CD14-positive monocyte (primary cell): ENCODE results near the gene IMPA2. TPM values are rescaled to one million over a fixed set of nuclear protein-coding genes. Genes with fewer than 3 reads are reported as not detected.
A peak's percentile ranks its signal among the peaks of the same experiment; 100 is the strongest.

ENCODE experiments used
- DNase-seq, 3 donors: peaks; one replicate each; pipeline ENCODE4 v3.0.0-alpha.2; 2011 to 2022
- H2AFZ ChIP-seq: 2 replicates; pipeline ENCODE4 v1.6.0; 2012; ENCODE audit warnings: mild to moderate bottlenecking, low read depth, low read length, inconsistent platforms; ENCODE audit not compliant: insufficient read depth, poor library complexity, severe bottlenecking
- H3K27ac ChIP-seq, 2 donors: 1 replicate in 1 of 2; 2 replicates in 1 of 2; pipeline ENCODE4 v1.5.1; 2012 to 2013; ENCODE audit warnings: low read length in 2 of 2, control low read depth in 1 of 2, inconsistent platforms in 1 of 2, low read depth in 1 of 2, mild to moderate bottlenecking in 1 of 2
- H3K27me3 ChIP-seq, 2 donors: one replicate each; pipeline versions ENCODE4 v1.6.0 to v1.6.1; 2011 to 2013; ENCODE audit warnings: low read length in 2 of 2; ENCODE audit not compliant: control insufficient read depth in 2 of 2, insufficient read depth in 2 of 2
- H3K36me3 ChIP-seq, 2 donors: replicated peaks in 1 of 2; 1 replicate in 1 of 2; 2 replicates in 1 of 2; pipeline versions ENCODE4 v1.5.1 to v1.6.1; 2012 to 2013; ENCODE audit warnings: low read length in 2 of 2, control low read depth in 1 of 2, inconsistent platforms in 1 of 2, mild to moderate bottlenecking in 1 of 2; ENCODE audit not compliant: insufficient read depth in 2 of 2, control insufficient read depth in 1 of 2
- H3K4me1 ChIP-seq, 2 donors: 1 replicate in 1 of 2; 2 replicates in 1 of 2; pipeline versions ENCODE4 v1.5.1 to v1.6.1; 2012 to 2013; ENCODE audit warnings: low read length in 2 of 2, control low read depth in 1 of 2, inconsistent platforms in 1 of 2, mild to moderate bottlenecking in 1 of 2, moderate library complexity in 1 of 2; ENCODE audit not compliant: insufficient read depth in 2 of 2, control insufficient read depth in 1 of 2
- H3K4me2 ChIP-seq: replicated peaks from 2 replicates; pipeline ENCODE3; 2012; ENCODE audit warnings: low read length, moderate library complexity, mild to moderate bottlenecking; ENCODE audit not compliant: poor library complexity, severe bottlenecking; ENCODE audit errors: extremely low read depth
- H3K4me3 ChIP-seq, 3 experiments: fragments of 200-600 bp in 1 of 3; sonication (generic) in 1 of 3; replicated peaks in 1 of 3; 1 replicate in 2 of 3; 2 replicates in 1 of 3; pipeline ENCODE4 v1.5.1; 2011 to 2013; ENCODE audit warnings: low read length in 3 of 3, mild to moderate bottlenecking in 3 of 3, control low read depth in 2 of 3, low read depth in 2 of 3, inconsistent platforms in 1 of 3, moderate library complexity in 1 of 3
- H3K79me2 ChIP-seq: 2 replicates; pipeline ENCODE4 v1.6.0; 2012; ENCODE audit warnings: mild to moderate bottlenecking, control low read depth, inconsistent platforms, low read length, moderate library complexity; ENCODE audit not compliant: insufficient read depth
- H3K9ac ChIP-seq: 2 replicates; pipeline ENCODE4 v1.6.0; 2017; ENCODE audit warnings: low read length, mild to moderate bottlenecking; ENCODE audit not compliant: insufficient read depth, poor library complexity, severe bottlenecking
- H3K9me3 ChIP-seq, 2 donors: replicated peaks in 1 of 2; 1 replicate in 1 of 2; 2 replicates in 1 of 2; pipeline versions ENCODE4 v1.5.1 to v1.6.1; 2012 to 2013; ENCODE audit warnings: low read length in 2 of 2, control low read depth in 1 of 2; ENCODE audit not compliant: control insufficient read depth in 1 of 2, insufficient read depth in 1 of 2
- H4K20me1 ChIP-seq: 2 replicates; pipeline ENCODE4 v1.6.0; 2012; ENCODE audit warnings: mild to moderate bottlenecking, low read length, control low read depth, moderate library complexity; ENCODE audit not compliant: insufficient read depth
- H3K27ac Mint-ChIP-seq, 7 donors: one replicate each; pipeline ENCODE4 v1.8.0; 2020; ENCODE audit warnings: mild to moderate bottlenecking in 7 of 7, mixed read lengths in 7 of 7, moderate library complexity in 6 of 7, inconsistent platforms in 2 of 7
- H3K27me3 Mint-ChIP-seq, 3 donors: one replicate each; pipeline ENCODE4 v1.8.0; 2021 to 2022; ENCODE audit warnings: low read depth in 3 of 3, mild to moderate bottlenecking in 3 of 3, mixed read lengths in 3 of 3, moderate library complexity in 3 of 3, inconsistent platforms in 1 of 3
- H3K36me3 Mint-ChIP-seq, 2 donors: one replicate each; pipeline ENCODE4 v1.8.0; 2020; ENCODE audit warnings: mixed read lengths in 2 of 2, inconsistent platforms in 1 of 2, mild to moderate bottlenecking in 1 of 2
- H3K4me1 Mint-ChIP-seq: one replicate; pipeline ENCODE4 v1.8.0; 2020; ENCODE audit warnings: mild to moderate bottlenecking, mixed read lengths
- H3K4me3 Mint-ChIP-seq, 2 donors: one replicate each; pipeline ENCODE4 v1.8.0; 2020; ENCODE audit warnings: mild to moderate bottlenecking in 2 of 2, mixed read lengths in 2 of 2, moderate library complexity in 1 of 2
- H3K9me3 Mint-ChIP-seq, 7 donors: one replicate each; pipeline ENCODE4 v1.8.0; 2020 to 2022; ENCODE audit warnings: mixed read lengths in 7 of 7, mild to moderate bottlenecking in 6 of 7, moderate library complexity in 6 of 7, inconsistent platforms in 2 of 7
- WGBS: methylation state at CpG from one replicate; pipeline ENCODE4 v1.1.5; 2013; ENCODE audit warnings: missing lambda C conversion rate; ENCODE audit not compliant: insufficient coverage; 5-methylcytosine and 5-hydroxymethylcytosine counted together
- intact Hi-C, 2 donors: fragments of 100-400 bp; cut with micrococcal nuclease; formaldehyde crosslinking; loops; one replicate each; pipeline versions ENCODE4 v1.15.0 to v1.15.1; 2023
- polyA plus RNA-seq, 3 donors: library from polyadenylated mRNA; depleted of rRNA in 1 of 3; unstranded in 2 of 3; stranded (reverse) in 1 of 3; fragments of 300-500 nt in 2 of 3; fragments of >200 nt in 1 of 3; fragmentation: Illumina TruSeq in 2 of 3; gene quantifications; 1 replicate in 2 of 3; 2 replicates in 1 of 3; pipeline ENCODE4 v1.2.3, GENCODE V29; 2012 to 2021
- TF ChIP-seq, protein P1 (sequence below): fragments of 200-600 bp; IDR thresholded peaks from one replicate; pipeline ENCODE4 v1.8.0; 2022; ENCODE audit warnings: antibody characterized with exemption, mild to moderate bottlenecking

Gene IMPA2
- polyA plus RNA-seq, 3 donors, result 97.4 to 186 (median 145) TPM

DNA sequence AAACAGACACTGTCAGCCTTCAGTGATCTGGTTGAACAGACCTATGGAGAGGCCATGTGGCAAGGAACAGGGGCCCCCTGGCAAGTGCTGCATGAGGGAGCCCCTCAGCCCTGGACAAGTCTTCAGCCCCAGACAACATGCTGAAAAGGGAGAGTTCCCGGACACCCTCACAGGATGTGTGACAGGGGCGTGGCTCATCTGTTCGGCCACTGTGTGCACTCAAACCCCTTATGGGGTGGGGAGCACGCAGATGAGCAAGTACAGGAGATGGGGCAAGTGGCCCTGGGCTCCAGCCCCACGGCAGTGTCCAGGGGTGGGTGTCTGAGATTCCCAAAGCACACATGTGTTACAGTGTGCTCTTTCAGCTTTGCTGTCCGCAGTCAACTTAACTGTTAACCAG is 37.8 kb upstream of the IMPA2 start:
- 71% methylated on average over 6 of the region's 6 CpGs for WGBS
- Histone ChIP-seq H3K4me3 (no peak overlapping the region), H4K20me1 (no peaks in the 10 kb centered on the region), H3K9ac (no peak overlapping the region), H3K27me3 (no peaks in the 10 kb centered on the region), H3K4me2 (no peak overlapping the region), H3K4me1 (peaks cover 19 to 22% of the 10 kb centered on the region in 2 donors), H3K9me3 (no peaks in the 10 kb centered on the region), H3K79me2 (no peaks in the 10 kb centered on the region), H2AFZ (no peak overlapping the region), H3K36me3 (no peaks in the 10 kb centered on the region), H3K27ac (no peak overlapping the region)
- Mint-ChIP-seq H3K27me3 (peaks cover 0 to 5% (median 2%) of the 10 kb centered on the region in 3 donors), H3K9me3 (peaks cover 0 to 2% (median 0%) of the 10 kb centered on the region in 7 donors), H3K4me1 (peaks cover 29% of the 10 kb centered on the region), H3K36me3 (no peaks in the 10 kb centered on the region), H3K27ac (no peak overlapping the region), H3K4me3 (no peak overlapping the region)
- no peak for DNase-seq
- TF ChIP-seq, protein P1, sequence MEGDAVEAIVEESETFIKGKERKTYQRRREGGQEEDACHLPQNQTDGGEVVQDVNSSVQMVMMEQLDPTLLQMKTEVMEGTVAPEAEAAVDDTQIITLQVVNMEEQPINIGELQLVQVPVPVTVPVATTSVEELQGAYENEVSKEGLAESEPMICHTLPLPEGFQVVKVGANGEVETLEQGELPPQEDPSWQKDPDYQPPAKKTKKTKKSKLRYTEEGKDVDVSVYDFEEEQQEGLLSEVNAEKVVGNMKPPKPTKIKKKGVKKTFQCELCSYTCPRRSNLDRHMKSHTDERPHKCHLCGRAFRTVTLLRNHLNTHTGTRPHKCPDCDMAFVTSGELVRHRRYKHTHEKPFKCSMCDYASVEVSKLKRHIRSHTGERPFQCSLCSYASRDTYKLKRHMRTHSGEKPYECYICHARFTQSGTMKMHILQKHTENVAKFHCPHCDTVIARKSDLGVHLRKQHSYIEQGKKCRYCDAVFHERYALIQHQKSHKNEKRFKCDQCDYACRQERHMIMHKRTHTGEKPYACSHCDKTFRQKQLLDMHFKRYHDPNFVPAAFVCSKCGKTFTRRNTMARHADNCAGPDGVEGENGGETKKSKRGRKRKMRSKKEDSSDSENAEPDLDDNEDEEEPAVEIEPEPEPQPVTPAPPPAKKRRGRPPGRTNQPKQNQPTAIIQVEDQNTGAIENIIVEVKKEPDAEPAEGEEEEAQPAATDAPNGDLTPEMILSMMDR, result no peak
- intact Hi-C loops, result no loop called here

DNA sequence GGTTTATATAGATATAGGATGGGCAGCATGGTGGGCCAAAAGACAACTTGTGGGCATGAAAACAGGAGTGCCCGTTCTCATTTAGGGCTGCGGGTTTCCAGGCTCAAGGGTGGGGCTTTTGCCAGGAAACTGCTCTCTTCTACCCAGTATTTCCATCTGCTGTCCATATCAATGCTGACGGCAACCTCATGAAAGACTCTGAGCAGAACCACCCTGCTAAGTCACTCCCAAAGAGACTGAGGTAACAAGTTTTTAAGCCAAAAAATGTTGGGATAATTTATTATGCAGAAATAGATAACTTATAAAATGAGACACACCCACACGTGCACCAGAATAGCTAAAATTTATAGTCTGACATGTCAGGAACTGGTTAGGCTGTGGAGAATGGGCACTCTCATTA is 37.1 kb upstream of the IMPA2 start:
- Histone ChIP-seq H3K27me3 (no peaks in the 10 kb centered on the region), H3K79me2 (no peaks in the 10 kb centered on the region), H3K9me3 (no peaks in the 10 kb centered on the region), H3K36me3 (no peaks in the 10 kb centered on the region), H3K9ac (no peak overlapping the region), H2AFZ (no peak overlapping the region), H3K4me1 (peaks cover 19 to 22% of the 10 kb centered on the region in 2 donors), H3K4me2 (no peak overlapping the region), H3K27ac (no peak overlapping the region), H3K4me3 (no peak overlapping the region), H4K20me1 (no peaks in the 10 kb centered on the region)
- intact Hi-C loops, result no loop called here
- peaks cover 29% of the 10 kb centered on the region for H3K4me1 Mint-ChIP-seq
- TF ChIP-seq, protein P1, result no peak
- H3K36me3 Mint-ChIP-seq, result no peaks in the 10 kb centered on the region
- no peak for DNase-seq
- H3K27me3 Mint-ChIP-seq, result peaks cover 0 to 5% (median 2%) of the 10 kb centered on the region in 3 donors
- peak overlapping the region in 1 of 7 donors; percentile 11 for H3K27ac Mint-ChIP-seq
- H3K4me3 Mint-ChIP-seq, result no peak overlapping the region
- H3K9me3 Mint-ChIP-seq, result peaks cover 0 to 2% (median 0%) of the 10 kb centered on the region in 7 donors
- 92% methylated on average over 2 of the region's 4 CpGs for WGBS
